GM23248 (cell line): ENCODE results near the gene PUM1. TPM values are rescaled to one million over a fixed set of nuclear protein-coding genes. Genes with fewer than 3 reads are reported as not detected.
A peak's percentile ranks its signal among the peaks of the same experiment; 100 is the strongest.
"Not testable (repeated sequence)": the region's sequence is repeated elsewhere in the genome, so short reads cannot be mapped to it uniquely, and the experiment has no call there.

Experiments used
- DNase-seq: peaks from one replicate; pipeline ENCODE4 v3.0.0-alpha.2; 2015
- H2AFZ ChIP-seq: fragments of 200-600 bp; sonication (generic); 2 replicates; pipeline ENCODE4 v1.6.1; 2016; ENCODE audit warnings: antibody characterized with exemption
- H3F3A ChIP-seq: fragments of 200-600 bp; sonication (generic); 2 replicates; pipeline ENCODE4 v1.6.1; 2016; ENCODE audit warnings: mild to moderate bottlenecking, antibody characterized with exemption, mixed run types; ENCODE audit not compliant: insufficient read depth
- H3K27ac ChIP-seq: fragments of 200-600 bp; sonication (generic); 2 replicates; pipeline ENCODE4 v1.5.1; 2016; ENCODE audit warnings: mild to moderate bottlenecking
- H3K27me3 ChIP-seq: fragments of 200-600 bp; sonication (generic); replicated peaks from 2 replicates; pipeline ENCODE4 v1.6.1; 2016; ENCODE audit warnings: mild to moderate bottlenecking; ENCODE audit not compliant: insufficient read depth
- H3K36me3 ChIP-seq: fragments of 200-600 bp; sonication (generic); 2 replicates; pipeline ENCODE4 v1.6.1; 2016; ENCODE audit warnings: low read depth, mild to moderate bottlenecking
- H3K4me1 ChIP-seq: fragments of 200-600 bp; sonication (generic); 2 replicates; pipeline ENCODE4 v1.6.1; 2016; ENCODE audit warnings: mild to moderate bottlenecking; ENCODE audit not compliant: insufficient read depth
- H3K4me2 ChIP-seq: fragments of 200-600 bp; sonication (generic); one replicate; pipeline ENCODE4 v1.6.1; 2016; ENCODE audit warnings: mild to moderate bottlenecking; ENCODE audit not compliant: unreplicated experiment
- H3K4me3 ChIP-seq: fragments of 200-600 bp; sonication (generic); 2 replicates; pipeline ENCODE4 v1.5.1; 2016; ENCODE audit warnings: mild to moderate bottlenecking
- H3K79me2 ChIP-seq: fragments of 200-600 bp; sonication (generic); 2 replicates; pipeline ENCODE4 v1.6.1; 2016; ENCODE audit warnings: mild to moderate bottlenecking; ENCODE audit not compliant: insufficient read depth
- H3K9ac ChIP-seq: fragments of 200-600 bp; sonication (generic); 2 replicates; pipeline ENCODE4 v1.6.1; 2016; ENCODE audit warnings: mild to moderate bottlenecking
- H3K9me2 ChIP-seq: fragments of 200-600 bp; sonication (generic); 2 replicates; pipeline ENCODE4 v1.6.1; 2016; ENCODE audit warnings: mixed run types, mild to moderate bottlenecking, moderate library complexity; ENCODE audit not compliant: insufficient read depth
- H3K9me3 ChIP-seq: fragments of 200-600 bp; sonication (generic); one replicate; pipeline ENCODE4 v1.6.1; 2017; ENCODE audit warnings: low read depth
- H4K20me1 ChIP-seq: fragments of 200-600 bp; sonication (generic); 2 replicates; pipeline ENCODE4 v1.6.0; 2016; ENCODE audit not compliant: insufficient read depth
- EZH2 ChIP-seq: fragments of 200-600 bp; sonication (generic); IDR thresholded peaks from 2 replicates; pipeline ENCODE4 v1.6.1; 2018; ENCODE audit warnings: antibody characterized with exemption, mild to moderate bottlenecking; ENCODE audit not compliant: insufficient read depth, poor library complexity, severe bottlenecking
- EZH2phosphoT487 ChIP-seq: fragments of 200-600 bp; sonication (generic); IDR thresholded peaks from 2 replicates; pipeline ENCODE4 v1.6.1; 2018; ENCODE audit warnings: antibody characterized with exemption, moderate library complexity, mild to moderate bottlenecking, low read depth; ENCODE audit not compliant: insufficient read depth
- WGBS, 2 experiments: methylation state at CpG; one replicate each; pipeline ENCODE4 v1.1.6; 2015 to 2017; ENCODE audit warnings: low lambda C conversion rate in 2 of 2, low coverage in 1 of 2; ENCODE audit errors: missing lambda C conversion rate in 2 of 2; 5-methylcytosine and 5-hydroxymethylcytosine counted together
- in situ Hi-C: fragments of 300-500 bp; cut with MboI; formaldehyde crosslinking; loops from 2 replicates; pipeline ENCODE4 v1.15.0; 2020
- polyA plus RNA-seq: library from polyadenylated mRNA; unstranded; fragments of >200 nt; fragmentation: Nextera tagmentation; extraction: Ambion mirVana; gene quantifications from 2 replicates; pipeline ENCODE4 v1.2.1, GENCODE V29; 2016
- total RNA-seq: library from RNA; depleted of rRNA; stranded (reverse); fragments of >200 nt; shearing (Covaris generic); gene quantifications from 2 replicates; pipeline ENCODE4 v1.2.3, GENCODE V29; 2014

PUM1 gene
- total and polyA plus RNA-seq, 2 experiments from 2014 or later, result 46.3 to 49.5 TPM

DNA sequence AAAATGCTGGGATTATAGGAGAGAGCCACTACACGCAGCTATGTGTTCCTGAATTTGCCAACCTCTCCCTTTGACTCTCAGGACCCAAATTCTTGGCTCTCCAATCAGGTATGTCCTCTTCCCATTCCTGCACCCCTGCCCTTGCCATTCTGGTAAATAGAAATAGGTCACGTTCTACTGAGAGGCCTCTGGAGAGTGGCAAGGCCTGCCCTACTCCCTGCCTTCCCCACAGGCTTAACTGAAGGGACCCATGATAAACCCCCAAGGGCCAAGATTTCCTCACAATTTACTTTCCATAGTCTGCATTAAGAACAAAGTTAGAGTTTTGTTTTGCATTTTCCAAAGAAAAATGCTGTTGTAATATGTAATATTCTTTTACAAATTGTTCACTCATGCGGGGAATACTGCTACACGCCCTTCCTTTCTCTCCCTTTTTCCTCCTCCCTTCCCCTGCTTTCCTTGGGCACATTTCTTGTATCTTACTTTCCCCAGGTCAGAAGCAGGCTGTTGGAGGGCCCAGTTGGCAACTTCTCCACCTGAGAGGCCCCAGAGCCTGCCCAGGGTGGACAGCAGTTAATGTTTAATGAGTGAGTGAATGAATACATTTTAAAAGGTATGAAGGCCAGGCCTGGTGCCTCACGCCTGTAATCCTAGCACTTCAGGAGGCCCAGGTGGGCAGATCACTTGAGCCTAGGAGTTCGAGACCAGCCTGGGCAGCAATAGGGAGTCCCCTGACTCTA is 33.9 kb upstream of the PUM1 start:
- no peaks in the 10 kb centered on the region for H4K20me1 ChIP-seq
- in situ Hi-C loops, result no loop called here
- no peak for TF ChIP-seq EZH2phosphoT487
- TF ChIP-seq EZH2, result no peak
- H3K4me1 ChIP-seq, result peaks cover 33% of the 10 kb centered on the region
- no peak overlapping the region for H3K4me2 ChIP-seq
- H3K9me3 ChIP-seq, result no peaks in the 10 kb centered on the region
- H3K79me2 ChIP-seq, result no peaks in the 10 kb centered on the region
- H3F3A ChIP-seq, result 0 out of 2 replicates have a peak, but pooled peaks cover 5% of the 10 kb centered on the region
- H3K27me3 ChIP-seq, result no peaks in the 10 kb centered on the region
- no peaks in the 10 kb centered on the region for H3K36me3 ChIP-seq
- no peaks in the 10 kb centered on the region for H3K9me2 ChIP-seq
- no peak for DNase-seq
- WGBS, 2 experiments, result 90 to 95% methylated on average over 6 of the region's 6 CpGs
- no peak overlapping the region for H3K27ac ChIP-seq
- H2AFZ ChIP-seq, result no peak overlapping the region
- H3K9ac ChIP-seq, result no peak overlapping the region
- H3K4me3 ChIP-seq, result no peak overlapping the region

DNA sequence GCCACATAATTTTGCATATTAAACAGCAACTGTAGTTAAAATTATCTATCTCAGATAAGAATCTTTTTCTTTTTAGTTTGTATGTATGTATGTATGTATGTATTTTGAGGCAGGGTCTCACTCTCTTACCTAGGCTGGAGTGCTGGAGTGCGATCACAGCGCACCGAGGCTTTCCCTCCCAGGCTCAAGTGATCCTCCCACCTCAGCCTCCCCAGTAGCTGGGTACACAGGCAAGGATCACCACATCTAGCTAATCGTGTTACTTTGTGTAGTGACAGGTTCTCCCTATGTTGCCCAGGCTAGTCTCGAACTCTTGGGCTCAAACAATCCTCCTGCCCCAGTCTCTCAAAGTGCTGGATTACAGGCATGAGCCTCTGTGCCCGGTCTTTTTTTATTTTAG is 30.5 kb upstream of the PUM1 start:
- Histone ChIP-seq H3F3A (no peaks in the 10 kb centered on the region), H3K4me1 (peaks cover 19% of the 10 kb centered on the region), H3K4me3 (no peak overlapping the region), H3K27me3 (no peaks in the 10 kb centered on the region), H3K9ac (no peak overlapping the region), H2AFZ (no peak overlapping the region), H3K79me2 (no peaks in the 10 kb centered on the region), H3K27ac (peak overlapping the region; percentile 35; the same call in 1 of the 2 replicates), H3K9me3 (no peaks in the 10 kb centered on the region), H3K9me2 (no peaks in the 10 kb centered on the region), H3K4me2 (no peak overlapping the region), H4K20me1 (no peaks in the 10 kb centered on the region), H3K36me3 (no peaks in the 10 kb centered on the region)
- 77 to 83% methylated on average over 6 of the region's 6 CpGs for WGBS, 2 experiments
- TF ChIP-seq EZH2 (no peak), EZH2phosphoT487 (no peak)
- DNase-seq, result no peak
- in situ Hi-C loops, result no loop called here

DNA sequence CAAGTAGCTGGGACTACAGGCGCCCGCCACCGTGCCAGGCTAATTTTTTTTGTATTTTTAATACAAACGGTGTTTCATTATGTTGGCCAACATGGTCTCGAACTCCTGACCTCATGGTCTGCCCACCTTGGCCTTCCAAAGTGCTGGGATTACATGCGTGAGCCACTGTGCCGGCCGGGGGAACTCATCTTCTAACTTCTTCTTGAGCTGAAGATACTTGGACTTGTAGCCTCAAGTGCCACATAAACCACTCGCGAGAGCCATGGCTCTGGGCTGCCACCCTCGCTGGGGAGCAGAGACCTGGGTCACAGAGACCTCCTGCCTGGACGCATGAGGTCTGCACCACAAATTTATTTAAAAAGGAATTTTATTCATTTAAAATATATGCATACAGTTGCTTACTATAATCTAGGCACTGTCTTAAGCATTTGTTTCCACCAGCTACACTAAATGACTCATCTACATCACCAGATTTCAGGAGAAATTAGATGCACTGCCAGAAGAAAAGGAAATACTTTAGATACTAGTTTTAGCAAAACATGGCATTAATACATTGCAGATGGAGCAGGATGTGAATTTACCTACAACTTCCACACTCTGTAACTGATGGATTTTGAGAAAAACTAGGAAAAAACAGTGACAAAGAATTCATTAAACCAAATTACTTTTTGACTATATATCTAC is 29.9 kb upstream of the PUM1 start:
- WGBS, 2 experiments, result 71 to 74% methylated on average over 12 of the region's 12 CpGs
- no peaks in the 10 kb centered on the region for H3K27me3 ChIP-seq
- no peaks in the 10 kb centered on the region for H3K36me3 ChIP-seq
- 0 out of 2 replicates have a peak overlapping the region, but pooled peaks have one; percentile 4 for H3K9ac ChIP-seq
- DNase-seq, result peak; percentile 78
- H3K4me3 ChIP-seq, result no peak overlapping the region
- in situ Hi-C loops, result no loop called here
- H3K27ac ChIP-seq, result peak overlapping the region; percentile 35
- no peaks in the 10 kb centered on the region for H3F3A ChIP-seq
- H3K79me2 ChIP-seq, result no peaks in the 10 kb centered on the region
- TF ChIP-seq EZH2 (no peak), EZH2phosphoT487 (no peak)
- H3K4me1 ChIP-seq, result peaks cover 14% of the 10 kb centered on the region
- H4K20me1 ChIP-seq, result no peaks in the 10 kb centered on the region
- no peaks in the 10 kb centered on the region for H3K9me3 ChIP-seq
- H3K9me2 ChIP-seq, result no peaks in the 10 kb centered on the region
- H3K4me2 ChIP-seq, result peak overlapping the region; percentile 10
- peak overlapping the region; percentile 26; the same call in 1 of the 2 replicates for H2AFZ ChIP-seq

DNA sequence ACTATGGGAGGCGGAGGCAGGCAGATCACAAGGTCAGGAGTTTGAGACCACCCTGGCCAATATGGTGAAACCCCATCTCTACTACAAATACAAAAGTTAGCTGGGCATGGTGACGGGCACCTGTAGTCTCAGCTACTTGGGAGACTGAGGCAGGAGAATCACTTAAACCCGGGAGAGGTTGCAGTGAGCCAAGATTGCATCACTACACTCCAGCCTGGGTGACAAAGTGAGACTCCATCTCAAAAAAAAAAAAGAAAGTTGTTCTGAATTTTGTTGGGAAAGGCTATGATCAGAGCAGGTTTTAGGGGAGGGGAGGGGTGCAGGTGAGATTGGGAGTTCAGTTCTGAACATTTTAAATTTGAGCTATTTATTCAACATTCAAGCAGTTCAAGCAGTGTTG is 22.6 kb upstream of the PUM1 start:
- H3F3A ChIP-seq, H4K20me1 ChIP-seq, H3K9me2 ChIP-seq, H3K79me2 ChIP-seq, H3K4me1 ChIP-seq, in situ Hi-C loops, H3K4me2 ChIP-seq, H3K9me3 ChIP-seq, H3K27me3 ChIP-seq, H2AFZ ChIP-seq, H3K27ac ChIP-seq, DNase-seq, H3K9ac ChIP-seq, H3K4me3 ChIP-seq, H3K36me3 ChIP-seq: not testable (repeated sequence)
- WGBS, 2 experiments, result 84 to 87% methylated on average over 3 of the region's 3 CpGs
